ENCODE measurements around the gene PITPNM3. TPM values are rescaled to one million over a fixed set of nuclear protein-coding genes. Genes with fewer than 3 reads are reported as not detected.
"Not testable (repeated sequence)": the region's sequence is repeated elsewhere in the genome, so short reads cannot be mapped to it uniquely, and the experiment has no call there.

Gene PITPNM3
- total and polyA plus RNA-seq, 11 donors, result 0.16 to 1.7 (median 0.33) TPM

DNA sequence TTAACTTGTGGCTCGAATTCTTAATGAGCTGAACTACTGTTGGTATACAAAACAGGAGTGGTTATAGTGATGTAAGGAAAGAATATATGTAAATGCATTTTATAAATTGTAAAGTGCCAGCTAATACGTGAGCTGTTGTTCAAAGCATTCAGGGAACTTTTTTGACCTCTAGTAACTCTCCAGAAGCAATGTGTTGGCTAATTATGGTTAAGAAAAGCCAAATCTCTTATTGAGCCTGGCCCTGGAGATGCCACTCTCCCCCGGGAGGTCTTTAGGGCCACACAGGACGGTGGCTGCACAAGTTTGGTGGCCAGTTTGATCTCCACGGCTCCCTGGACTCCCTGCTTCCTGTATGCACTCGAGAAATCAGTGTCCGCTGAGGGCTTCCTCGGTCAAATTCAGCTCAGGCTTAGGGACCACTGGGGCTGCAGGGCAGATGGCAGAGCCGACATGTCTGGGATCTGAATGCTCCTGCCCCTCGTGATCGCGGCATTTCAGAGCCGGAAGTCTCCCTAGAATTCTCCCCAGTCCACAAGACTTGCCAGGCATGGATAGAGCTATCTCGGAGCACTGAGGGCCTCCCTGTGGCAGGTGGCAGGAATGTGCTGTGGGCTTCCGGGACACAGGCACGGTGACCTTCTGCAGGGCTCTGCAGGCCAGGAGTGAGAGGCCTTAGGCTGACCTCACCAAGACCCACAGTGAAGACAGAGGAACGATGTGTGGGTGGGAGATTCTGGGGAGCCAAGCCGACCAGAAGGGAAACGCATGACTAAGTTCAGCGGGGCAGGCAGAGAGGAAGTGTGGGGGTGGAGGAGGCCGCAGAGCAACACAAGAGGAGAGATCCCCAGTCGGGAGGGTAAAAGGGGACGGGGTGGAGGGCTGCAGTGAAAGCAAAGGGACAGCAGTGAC, 18.6 kb upstream of the PITPNM3 start:
- TF ChIP-seq, protein P1, sequence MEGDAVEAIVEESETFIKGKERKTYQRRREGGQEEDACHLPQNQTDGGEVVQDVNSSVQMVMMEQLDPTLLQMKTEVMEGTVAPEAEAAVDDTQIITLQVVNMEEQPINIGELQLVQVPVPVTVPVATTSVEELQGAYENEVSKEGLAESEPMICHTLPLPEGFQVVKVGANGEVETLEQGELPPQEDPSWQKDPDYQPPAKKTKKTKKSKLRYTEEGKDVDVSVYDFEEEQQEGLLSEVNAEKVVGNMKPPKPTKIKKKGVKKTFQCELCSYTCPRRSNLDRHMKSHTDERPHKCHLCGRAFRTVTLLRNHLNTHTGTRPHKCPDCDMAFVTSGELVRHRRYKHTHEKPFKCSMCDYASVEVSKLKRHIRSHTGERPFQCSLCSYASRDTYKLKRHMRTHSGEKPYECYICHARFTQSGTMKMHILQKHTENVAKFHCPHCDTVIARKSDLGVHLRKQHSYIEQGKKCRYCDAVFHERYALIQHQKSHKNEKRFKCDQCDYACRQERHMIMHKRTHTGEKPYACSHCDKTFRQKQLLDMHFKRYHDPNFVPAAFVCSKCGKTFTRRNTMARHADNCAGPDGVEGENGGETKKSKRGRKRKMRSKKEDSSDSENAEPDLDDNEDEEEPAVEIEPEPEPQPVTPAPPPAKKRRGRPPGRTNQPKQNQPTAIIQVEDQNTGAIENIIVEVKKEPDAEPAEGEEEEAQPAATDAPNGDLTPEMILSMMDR (IDR thresholded peaks at IDR 0.05), result no peak
- TF ChIP-seq POLR2A (IDR thresholded peaks at IDR 0.05), result no peak
- 28 to 37% (median 34%) methylated on average over 23 of the region's 23 CpGs for WGBS, 4 donors
- intact Hi-C loops (cut with DNase I), result loop anchor here in 5 of 10 donors (2.0 to 10.0 kb wide), 3 partner anchors 100 to 108 kb away; no protein-coding TSS in a partner anchor
- ATAC-seq (peak; percentile 42 to 88 (median 84)), DNase-seq (peak in 4 of 5 donors; percentile 48 to 70 (median 54))
- H3K27ac ChIP-seq, result peak overlapping the region in 4 of 12 donors; percentile 13 to 45 (median 28)
- no peaks in the 10 kb centered on the region for H3K27me3 ChIP-seq
- no peak overlapping the region for H3K4me3 ChIP-seq
- H3K4me1 ChIP-seq, result peaks cover 0 to 24% (median 11%) of the 10 kb centered on the region in 12 donors
- no peaks in the 10 kb centered on the region for H3K9me3 ChIP-seq
- peaks cover 0 to 31% (median 23%) of the 10 kb centered on the region in 9 donors for H3K36me3 ChIP-seq

DNA sequence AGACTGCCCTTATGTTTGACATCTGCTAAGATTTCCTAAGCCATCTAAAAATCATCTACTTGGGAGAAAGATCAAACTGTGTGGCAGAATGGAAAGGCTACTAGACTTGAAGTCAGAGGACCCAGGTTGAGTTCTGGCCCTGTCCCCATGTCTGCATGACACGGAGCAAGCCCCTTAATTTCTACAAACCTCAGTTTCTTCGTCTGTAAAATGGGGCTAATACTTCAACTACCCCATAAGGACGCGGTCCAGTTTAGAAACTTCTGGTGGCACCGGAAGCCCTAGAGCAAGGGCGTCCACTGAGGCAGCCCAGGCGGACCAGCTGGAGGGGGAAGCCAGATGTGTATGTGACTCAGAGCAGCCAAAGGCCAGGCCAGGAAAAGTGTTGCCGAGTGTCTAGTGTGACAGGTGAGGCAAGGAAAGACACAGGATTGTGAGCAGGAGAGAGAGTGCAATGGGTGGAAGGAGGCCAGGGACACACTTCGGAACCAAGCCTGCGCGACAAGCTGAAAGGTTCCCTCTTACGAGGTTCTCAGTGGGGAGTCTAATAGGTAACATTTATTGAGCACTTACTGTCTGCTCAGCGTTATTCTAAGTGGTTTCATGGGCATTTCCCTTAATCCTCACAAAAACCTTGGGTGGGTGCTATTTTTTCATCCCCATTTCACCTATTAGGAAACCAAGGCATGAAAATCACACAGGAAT, 17.8 kb upstream of the PITPNM3 start:
- 97 to 98% (median 97%) methylated on average over 13 of the region's 13 CpGs for WGBS, 4 donors
- no peaks in the 10 kb centered on the region for H3K9me3 ChIP-seq
- H3K4me3 ChIP-seq, result no peak overlapping the region
- DNase-seq, result no peak
- H3K36me3 ChIP-seq, result peaks cover 0 to 23% (median 16%) of the 10 kb centered on the region in 9 donors
- intact Hi-C loops (cut with DNase I), result loop anchor here in 5 of 10 donors (2.0 to 10.0 kb wide), 3 partner anchors 99 to 107 kb away; no protein-coding TSS in a partner anchor
- no peak for ATAC-seq
- H3K27me3 ChIP-seq, result no peaks in the 10 kb centered on the region
- no peak for TF ChIP-seq POLR2A (IDR thresholded peaks at IDR 0.05)
- TF ChIP-seq, protein P1 (IDR thresholded peaks at IDR 0.05), result no peak
- H3K27ac ChIP-seq, result no peak overlapping the region
- H3K4me1 ChIP-seq, result peaks cover 0 to 24% (median 11%) of the 10 kb centered on the region in 12 donors

DNA sequence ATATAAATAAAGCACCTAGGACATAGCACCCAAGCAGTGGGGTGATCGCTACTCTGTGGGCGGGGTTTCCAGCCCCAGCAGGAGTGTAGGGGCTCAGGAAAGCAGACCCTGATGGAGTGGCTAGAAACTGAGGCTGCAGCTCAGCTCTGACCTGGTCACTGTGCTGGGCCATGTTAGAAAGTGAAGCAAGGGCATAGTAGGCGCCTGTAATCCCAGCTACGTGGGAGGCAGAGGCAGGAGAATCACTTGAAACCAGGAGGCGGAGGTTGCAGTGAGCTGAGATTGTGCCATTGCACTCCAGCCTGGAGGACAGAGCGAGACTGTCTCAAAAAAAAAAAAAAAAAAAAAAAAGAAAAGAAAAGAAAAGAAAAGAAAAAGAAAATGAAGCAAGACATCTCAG, 17.1 kb upstream of the PITPNM3 start:
- H3K27ac ChIP-seq, H3K4me3 ChIP-seq, DNase-seq, H3K9me3 ChIP-seq, ATAC-seq, H3K27me3 ChIP-seq: not testable (repeated sequence)
- Histone ChIP-seq H3K4me1 (peaks cover 0 to 24% (median 11%) of the 10 kb centered on the region in 12 donors), H3K36me3 (peaks cover 0 to 16% (median 10%) of the 10 kb centered on the region in 9 donors)
- 96 to 99% (median 97%) methylated on average over 6 of the region's 6 CpGs for WGBS, 4 donors
- intact Hi-C loops (cut with DNase I), result loop anchor here in 4 of 10 donors (5.0 to 10.0 kb wide), 2 partner anchors 99 to 106 kb away; no protein-coding TSS in a partner anchor

DNA sequence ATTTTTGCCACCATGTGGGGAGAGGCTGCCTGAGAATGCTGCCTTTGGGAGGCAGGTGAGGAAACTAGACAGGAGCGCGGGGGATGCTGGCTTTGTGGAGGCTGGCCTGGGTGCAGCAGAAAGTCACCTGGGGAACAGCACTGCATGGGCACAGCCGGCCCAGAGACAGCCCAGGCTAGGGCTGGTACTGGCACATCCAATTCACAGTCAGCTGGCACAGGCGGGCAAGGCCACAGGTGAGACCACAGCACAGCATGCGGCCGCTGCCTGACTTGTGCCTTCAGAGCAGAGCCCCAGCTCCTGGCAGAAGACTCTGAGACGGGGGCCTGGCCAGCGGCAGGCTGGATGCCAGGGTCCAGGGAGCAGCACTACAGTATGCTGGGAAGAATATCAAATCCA, 16.6 kb upstream of the PITPNM3 start:
- no peak overlapping the region for H3K27ac ChIP-seq
- ATAC-seq (no peak), DNase-seq (no peak)
- intact Hi-C loops (cut with DNase I), result loop anchor here in 4 of 10 donors (5.0 to 10.0 kb wide), 2 partner anchors 98 to 106 kb away; no protein-coding TSS in a partner anchor
- H3K4me1 ChIP-seq, result peaks cover 0 to 24% (median 11%) of the 10 kb centered on the region in 12 donors
- no peaks in the 10 kb centered on the region for H3K9me3 ChIP-seq
- H3K27me3 ChIP-seq, result no peaks in the 10 kb centered on the region
- no peak overlapping the region for H3K4me3 ChIP-seq
- TF ChIP-seq, protein P1 (IDR thresholded peaks at IDR 0.05), result no peak
- TF ChIP-seq POLR2A (IDR thresholded peaks at IDR 0.05), result no peak
- WGBS, 4 donors, result 91 to 99% (median 97%) methylated on average over 6 to 8 of the region's 8 CpGs
- H3K36me3 ChIP-seq, result peaks cover 0 to 11% (median 5%) of the 10 kb centered on the region in 9 donors

All from heart left ventricle (tissue), 16 donors.